ENCODE results near the gene BLMH. TPM values are rescaled to one million over a fixed set of nuclear protein-coding genes. Genes with fewer than 3 reads are reported as not detected.

BLMH gene
- total and polyA plus RNA-seq, 2 experiments from 2014 or later: 36.4 to 58.7 TPM

- TF ChIP-seq ZNF462 (CRISPR knock-in tag; IDR thresholded peaks at IDR 0.05) (no peak), EZH2 (IDR thresholded peaks at IDR 0.05; ENCODE audit: low read depth, unreplicated experiment) (no peak), NANOG (IDR thresholded peaks at IDR 0.05; ENCODE audit: borderline replicate concordance) (no peak), ZNF114 (CRISPR knock-in tag; IDR thresholded peaks at IDR 0.05) (no peak)
Observed at GRCh38 chr17:30297715-30298114, 6.0 kb upstream of the BLMH start (continued).

DNA sequence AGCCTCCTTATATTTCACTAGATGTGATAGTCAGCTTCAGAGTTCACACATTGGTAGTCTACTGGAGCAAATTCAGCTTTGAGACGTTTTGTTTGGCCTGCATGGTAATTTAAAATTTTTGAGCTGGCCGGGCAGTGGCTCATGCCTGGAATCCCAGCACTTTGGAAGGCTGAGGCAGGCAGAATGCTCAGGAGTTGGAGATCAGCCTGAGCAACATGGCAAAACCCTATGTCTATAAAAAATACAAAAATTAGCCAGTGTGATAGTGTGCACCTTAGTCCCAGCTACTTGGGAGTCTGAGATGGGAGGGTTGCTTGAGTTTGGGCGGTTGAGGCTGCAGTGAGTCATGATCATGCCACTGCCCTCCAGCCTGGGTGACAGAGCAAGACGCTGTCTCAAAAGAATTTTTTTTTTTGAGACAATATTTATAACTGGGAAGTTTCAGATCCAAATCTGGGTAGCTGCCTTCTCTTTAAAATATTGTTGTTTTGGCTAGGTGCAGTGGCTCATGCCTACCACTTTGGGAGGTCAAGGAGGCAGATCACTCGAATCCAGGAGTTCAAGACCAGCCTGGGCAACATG, 4.8 kb upstream of the BLMH start:
- ATAC-seq (no peak), DNase-seq (ENCODE audit: low spot score) (no peak)
- Mint-ChIP-seq H3K27me3 (ENCODE audit: insufficient read depth, low read depth, poor library complexity) (peaks cover 3% of the 10 kb centered on the region), H3K27ac (no peak overlapping the region), H3K36me3 (ENCODE audit: low read depth) (no peaks in the 10 kb centered on the region), H3K9me3 (0 out of 3 replicates have a peak, but pooled peaks cover 4% of the 10 kb centered on the region), H3K4me3 (no peak overlapping the region), H3K4me1 (no peaks in the 10 kb centered on the region)
- no peak for TF ChIP-seq JUNB (IDR thresholded peaks at IDR 0.05; ENCODE audit: unreplicated experiment)
- Histone ChIP-seq H3K36me3 (ENCODE audit: insufficient read depth) (no peaks in the 10 kb centered on the region), H3K27ac (ENCODE audit: low read depth) (no peak overlapping the region), H3K4me1 (ENCODE audit: insufficient read depth) (no peaks in the 10 kb centered on the region), H3K9me2 (ENCODE audit: insufficient read depth) (no peaks in the 10 kb centered on the region), H3K79me2 (replicated peaks; ENCODE audit: insufficient read depth) (no peaks in the 10 kb centered on the region), H3F3A (replicated peaks; ENCODE audit: low read depth) (peaks cover 4% of the 10 kb centered on the region; the same call in 1 of the 2 replicates), H2AFZ (no peak overlapping the region), H4K20me1 (replicated peaks; ENCODE audit: insufficient read depth) (no peaks in the 10 kb centered on the region), H3K4me3 (no peak overlapping the region), H3K27me3 (ENCODE audit: insufficient read depth) (peaks cover 13% of the 10 kb centered on the region; the same call in 1 of the 2 replicates), H3K4me2 (no peak overlapping the region)
